ENCODE results near the gene CES5A. TPM values are rescaled to one million over a fixed set of nuclear protein-coding genes. Genes with fewer than 3 reads are reported as not detected.
"Not testable (repeated sequence)": the region's sequence is repeated elsewhere in the genome, so short reads cannot be mapped to it uniquely, and the experiment has no call there.

Gene CES5A
- total RNA-seq, 3 donors from 2014 or later (not counting 1 experiment from before 2014, with no cell fraction given), result not detected

GRCh38 chr16:55832425-55832772 lies 42.8 kb downstream of the CES5A start:
- no peaks in the 10 kb centered on the region for H3K9me3 Mint-ChIP-seq
- WGBS (ENCODE audit: insufficient coverage), result 91% methylated on average over 17 of the region's 17 CpGs
- no peak for TF ChIP-seq CTCF (IDR thresholded peaks at IDR 0.05)

GRCh38 chr16:55830658-55831294 lies 44.4 kb downstream of the CES5A start:
- Mint-ChIP-seq H3K27ac (no peak overlapping the region), H3K9me3 (no peaks in the 10 kb centered on the region), H3K4me1 (no peaks in the 10 kb centered on the region), H3K36me3 (no peaks in the 10 kb centered on the region), H3K27me3 (ENCODE audit: low read depth in 2 of 2) (peaks cover 7 to 13% of the 10 kb centered on the region in 2 donors), H3K4me3 (no peak overlapping the region)
- Histone ChIP-seq H3K4me3 (ENCODE audit: low read length) (no peak overlapping the region), H3K9me3 (ENCODE audit: control insufficient read depth, insufficient read depth, low read length) (no peaks in the 10 kb centered on the region), H3K36me3 (ENCODE audit: control insufficient read depth, insufficient read depth, low read length) (no peaks in the 10 kb centered on the region), H3K27me3 (ENCODE audit: control insufficient read depth, insufficient read depth, low read length) (no peaks in the 10 kb centered on the region), H3K4me1 (ENCODE audit: control insufficient read depth, insufficient read depth, low read length) (no peaks in the 10 kb centered on the region), H3K27ac (ENCODE audit: low read length) (no peak overlapping the region)
- intact Hi-C loops (cut with micrococcal nuclease), result no loop called here
- TF ChIP-seq CTCF (IDR thresholded peaks at IDR 0.05), result no peak
- WGBS (ENCODE audit: insufficient coverage), result 87% methylated on average over 6 of the region's 6 CpGs
- ATAC-seq, result no peak
- DNase-seq, result no peak

More at GRCh38 chr16:55832425-55832772, 42.8 kb downstream of the CES5A start:
- ATAC-seq (no peak), DNase-seq (no peak)
- Mint-ChIP-seq H3K27ac (no peak overlapping the region), H3K4me3 (no peak overlapping the region), H3K36me3 (no peaks in the 10 kb centered on the region), H3K4me1 (no peaks in the 10 kb centered on the region), H3K27me3 (ENCODE audit: low read depth in 2 of 2) (peaks cover 7 to 9% of the 10 kb centered on the region in 2 donors)
- Histone ChIP-seq H3K36me3 (ENCODE audit: control insufficient read depth, insufficient read depth, low read length) (no peaks in the 10 kb centered on the region), H3K4me1 (ENCODE audit: control insufficient read depth, insufficient read depth, low read length) (no peaks in the 10 kb centered on the region), H3K27ac (ENCODE audit: low read length) (no peak overlapping the region), H3K4me3 (ENCODE audit: low read length) (no peak overlapping the region), H3K27me3 (ENCODE audit: control insufficient read depth, insufficient read depth, low read length) (no peaks in the 10 kb centered on the region), H3K9me3 (ENCODE audit: control insufficient read depth, insufficient read depth, low read length) (no peaks in the 10 kb centered on the region)
- intact Hi-C loops (cut with micrococcal nuclease), result no loop called here

- H3K4me3 Mint-ChIP-seq; H3K27ac Mint-ChIP-seq; DNase-seq; ATAC-seq; H3K36me3 ChIP-seq (ENCODE audit: control insufficient read depth, insufficient read depth, low read length); H3K36me3 Mint-ChIP-seq; H3K9me3 Mint-ChIP-seq; H3K4me3 ChIP-seq (ENCODE audit: low read length); H3K4me1 Mint-ChIP-seq; H3K4me1 ChIP-seq (ENCODE audit: control insufficient read depth, insufficient read depth, low read length); H3K9me3 ChIP-seq (ENCODE audit: control insufficient read depth, insufficient read depth, low read length); intact Hi-C loops (cut with micrococcal nuclease); H3K27me3 ChIP-seq (ENCODE audit: control insufficient read depth, insufficient read depth, low read length); H3K27ac ChIP-seq (ENCODE audit: low read length): not testable (repeated sequence)
- H3K27me3 Mint-ChIP-seq (ENCODE audit: low read depth in 2 of 2), result peaks cover 3 to 17% of the 10 kb centered on the region in 2 donors
- WGBS (ENCODE audit: insufficient coverage), result 84% methylated on average over 3 of the region's 3 CpGs
Measured at GRCh38 chr16:55829232-55829631, 45.9 kb downstream of the CES5A start.

- intact Hi-C loops (cut with micrococcal nuclease), result loop anchor here (1.0 kb wide), 1 partner anchor 63 kb away; no protein-coding TSS in a partner anchor
- Histone ChIP-seq H3K9me3 (ENCODE audit: control insufficient read depth, insufficient read depth, low read length) (no peaks in the 10 kb centered on the region), H3K27me3 (ENCODE audit: control insufficient read depth, insufficient read depth, low read length) (peaks cover 2% of the 10 kb centered on the region), H3K4me3 (ENCODE audit: low read length) (no peak overlapping the region), H3K27ac (ENCODE audit: low read length) (no peak overlapping the region), H3K4me1 (ENCODE audit: control insufficient read depth, insufficient read depth, low read length) (no peaks in the 10 kb centered on the region), H3K36me3 (ENCODE audit: control insufficient read depth, insufficient read depth, low read length) (no peaks in the 10 kb centered on the region)
- Mint-ChIP-seq H3K4me1 (no peaks in the 10 kb centered on the region), H3K9me3 (no peaks in the 10 kb centered on the region), H3K27me3 (ENCODE audit: low read depth in 2 of 2) (peaks cover 3 to 17% of the 10 kb centered on the region in 2 donors), H3K27ac (no peak overlapping the region), H3K36me3 (no peaks in the 10 kb centered on the region), H3K4me3 (no peak overlapping the region)
- ATAC-seq (no peak), DNase-seq (no peak)
- 75% methylated on average over 10 of the region's 10 CpGs for WGBS (ENCODE audit: insufficient coverage)
- no peak for TF ChIP-seq CTCF (IDR thresholded peaks at IDR 0.05)
Measured at GRCh38 chr16:55828680-55829079, 46.5 kb downstream of the CES5A start.

Data from natural killer cell (primary cell).